NCI-H1048 (cell line): ENCODE results near the gene RNPEPL1.
"Not testable (repeated sequence)": the region's sequence is repeated elsewhere in the genome, so short reads cannot be mapped to it uniquely, and the experiment has no call there.

Experiments
- DNase-seq: peaks from one replicate; lab custom pipeline; 2025; lab: John Stamatoyannopoulos, UW

The RNPEPL1 gene

GRCh38 chr2:240538031-240538780 lies 30.1 kb upstream of the RNPEPL1 start:
- DNase-seq = no peak

GRCh38 chr2:240539101-240539500 lies 29.2 kb upstream of the RNPEPL1 start:
- not testable (repeated sequence) for DNase-seq

GRCh38 chr2:240539906-240540305 lies 28.4 kb upstream of the RNPEPL1 start:
- no peak for DNase-seq

- no peak for DNase-seq
Measured at GRCh38 chr2:240551288-240551687, 17.0 kb upstream of the RNPEPL1 start.

- no peak for DNase-seq
Measured at GRCh38 chr2:240551811-240552210, 16.5 kb upstream of the RNPEPL1 start.

GRCh38 chr2:240553956-240554480 lies 14.3 kb upstream of the RNPEPL1 start:
- no peak for DNase-seq

- DNase-seq = no peak
Measured at GRCh38 chr2:240554767-240555493, 13.4 kb upstream of the RNPEPL1 start.

- DNase-seq = no peak
Measured at GRCh38 chr2:240555541-240556250, 12.6 kb upstream of the RNPEPL1 start.

- DNase-seq = no peak
Measured at GRCh38 chr2:240556553-240557100, 11.7 kb upstream of the RNPEPL1 start.

- DNase-seq = no peak
Measured at GRCh38 chr2:240557101-240557751, 11.1 kb upstream of the RNPEPL1 start.

- peak; percentile 68 for DNase-seq
Measured at GRCh38 chr2:240557808-240558207, 10.5 kb upstream of the RNPEPL1 start, which contains the start of gene ANKMY1. ANKMY1 (minus strand) TSS chr2:240557988; CDS start chr2:240557335, 653 bp downstream.

GRCh38 chr2:240558236-240558761 lies 10.0 kb upstream of the RNPEPL1 start:
- DNase-seq = no peak

- DNase-seq = no peak
Measured at GRCh38 chr2:240559286-240559685, 9.0 kb upstream of the RNPEPL1 start.

GRCh38 chr2:240560084-240560479 lies 8.2 kb upstream of the RNPEPL1 start, which contains the start of gene DUSP28:
DUSP28 (plus strand) TSS chr2:240560357; CDS start chr2:240560685, 328 bp downstream.
- DNase-seq = peak; percentile 68

GRCh38 chr2:240560480-240561324 lies 7.6 kb upstream of the RNPEPL1 start:
- peak; percentile 84 for DNase-seq

- no peak for DNase-seq
Measured at GRCh38 chr2:240561325-240561971, 6.8 kb upstream of the RNPEPL1 start.

- DNase-seq = not testable (repeated sequence)
Measured at GRCh38 chr2:240563231-240563630, 5.1 kb upstream of the RNPEPL1 start.

- DNase-seq = no peak
Measured at GRCh38 chr2:240563951-240564560, 4.2 kb upstream of the RNPEPL1 start.
